GM18861 (cell line): ENCODE measurements around the gene CDK8.

Source experiments
- ATAC-seq: cut with Tn5 transposase; IDR thresholded peaks from one replicate; pipeline ENCODE4 v1.9.1; 2021; ENCODE audit not compliant: unreplicated experiment

CDK8 gene

GRCh38 chr13:26435646-26436045 lies 181.7 kb downstream of the CDK8 start:
- no peak for ATAC-seq

GRCh38 chr13:26436914-26437313 lies 183.0 kb downstream of the CDK8 start:
- ATAC-seq: no peak

- no peak for ATAC-seq
Measured at GRCh38 chr13:26440111-26440510, 186.2 kb downstream of the CDK8 start.

GRCh38 chr13:26441476-26441875 lies 187.5 kb downstream of the CDK8 start:
- no peak for ATAC-seq

- no peak for ATAC-seq
Measured at GRCh38 chr13:26442541-26442940, 188.6 kb downstream of the CDK8 start.

GRCh38 chr13:26445092-26445491 lies 191.2 kb downstream of the CDK8 start:
- ATAC-seq: no peak

GRCh38 chr13:26446751-26447150 lies 192.8 kb downstream of the CDK8 start:
- ATAC-seq: no peak

- ATAC-seq: no peak
Measured at GRCh38 chr13:26448032-26448431, 194.1 kb downstream of the CDK8 start.

GRCh38 chr13:26449063-26449848 lies 195.3 kb downstream of the CDK8 start:
- ATAC-seq: no peak
